HG03196 (cell line): Measurements from ENCODE around the gene EPB41L2.
"Not testable (repeated sequence)": the region's sequence is repeated elsewhere in the genome, so short reads cannot be mapped to it uniquely, and the experiment has no call there.

Experiments
- ATAC-seq: cut with Tn5 transposase; IDR thresholded peaks from one replicate; pipeline ENCODE4 v1.9.1; 2021; ENCODE audit not compliant: unreplicated experiment

Gene EPB41L2

GRCh38 chr6:131037194-131037897 lies 25.7 kb downstream of the EPB41L2 start:
- no peak for ATAC-seq

- ATAC-seq: no peak
Measured at GRCh38 chr6:131036601-131037000, 26.4 kb downstream of the EPB41L2 start.

- ATAC-seq: no peak
Measured at GRCh38 chr6:131036143-131036542, 26.9 kb downstream of the EPB41L2 start.

- ATAC-seq: no peak
Measured at GRCh38 chr6:131035582-131035981, 27.5 kb downstream of the EPB41L2 start.

- no peak for ATAC-seq
Measured at GRCh38 chr6:131033631-131034030, 29.4 kb downstream of the EPB41L2 start.

- ATAC-seq: peak; percentile 85
Measured at GRCh38 chr6:131029626-131030297, 33.3 kb downstream of the EPB41L2 start.

- ATAC-seq: no peak
Measured at GRCh38 chr6:131027326-131027725, 35.7 kb downstream of the EPB41L2 start.

- no peak for ATAC-seq
Measured at GRCh38 chr6:131026243-131026642, 36.8 kb downstream of the EPB41L2 start.

- ATAC-seq: no peak
Measured at GRCh38 chr6:131024565-131024964, 38.5 kb downstream of the EPB41L2 start.

GRCh38 chr6:131023834-131024504 lies 39.1 kb downstream of the EPB41L2 start:
- ATAC-seq: no peak

- ATAC-seq: no peak
Measured at GRCh38 chr6:131022691-131023090, 40.4 kb downstream of the EPB41L2 start.

GRCh38 chr6:131017962-131018361 lies 45.1 kb downstream of the EPB41L2 start:
- ATAC-seq: no peak

- ATAC-seq: no peak
Measured at GRCh38 chr6:131015630-131016263, 47.3 kb downstream of the EPB41L2 start.

GRCh38 chr6:131015025-131015591 lies 47.9 kb downstream of the EPB41L2 start:
- no peak for ATAC-seq

- ATAC-seq: no peak
Measured at GRCh38 chr6:131014080-131014776, 48.8 kb downstream of the EPB41L2 start.

GRCh38 chr6:131013495-131013894 lies 49.5 kb downstream of the EPB41L2 start:
- ATAC-seq: no peak

GRCh38 chr6:131009790-131010189 lies 53.3 kb downstream of the EPB41L2 start:
- ATAC-seq: no peak

GRCh38 chr6:131008965-131009364 lies 54.1 kb downstream of the EPB41L2 start:
- ATAC-seq: not testable (repeated sequence)

- not testable (repeated sequence) for ATAC-seq
Measured at GRCh38 chr6:131007964-131008363, 55.1 kb downstream of the EPB41L2 start.

- no peak for ATAC-seq
Measured at GRCh38 chr6:131007286-131007685, 55.8 kb downstream of the EPB41L2 start.
